SK-N-SH treated with all-trans-retinoic acid at 6 μM for 48 hours (cell line): ENCODE measurements around the gene ARHGAP24.

ENCODE experiments used
- ARNTL ChIP-seq: fragments of 450-650 bp; formaldehyde crosslinking; IDR thresholded peaks from 2 replicates; pipeline ENCODE4 v1.5.0; 2020; ENCODE audit warnings: low read depth, mild to moderate bottlenecking, moderate library complexity, borderline replicate concordance
- BACH2 ChIP-seq: fragments of 250-450 bp; sonication (Bioruptor Pico); IDR thresholded peaks from 2 replicates; pipeline ENCODE4 v1.9.0; 2021; ENCODE audit warnings: mild to moderate bottlenecking, borderline replicate concordance
- CREB5 ChIP-seq: fragments of 250-450 bp; sonication (Bioruptor Pico); IDR thresholded peaks from 2 replicates; pipeline ENCODE4 v1.5.1; 2020; ENCODE audit warnings: low read depth, mild to moderate bottlenecking, moderate library complexity
- GLIS3 ChIP-seq: fragments of 250-450 bp; sonication (Bioruptor Pico); IDR thresholded peaks from 2 replicates; pipeline ENCODE4 v1.5.0; 2020; ENCODE audit warnings: mild to moderate bottlenecking, moderate library complexity
- PATZ1 ChIP-seq: fragments of 250-450 bp; sonication (Bioruptor Pico); IDR thresholded peaks from 2 replicates; pipeline ENCODE4 v1.8.0; 2020; ENCODE audit warnings: mild to moderate bottlenecking, moderate library complexity, borderline replicate concordance
- POU6F1 ChIP-seq: fragments of 250-450 bp; sonication (Bioruptor Pico); IDR thresholded peaks from 2 replicates; pipeline ENCODE4 v1.8.0; 2021; ENCODE audit warnings: low read depth, mild to moderate bottlenecking, moderate library complexity, borderline replicate concordance
- ZC3H10 ChIP-seq: fragments of 250-450 bp; sonication (Bioruptor Pico); IDR thresholded peaks from 2 replicates; pipeline ENCODE4 v1.5.1; 2021; ENCODE audit warnings: mild to moderate bottlenecking, moderate library complexity
- ZFP3 ChIP-seq: fragments of 250-450 bp; sonication (Bioruptor Pico); IDR thresholded peaks from 2 replicates; pipeline ENCODE4 v1.5.0; 2020; ENCODE audit warnings: mild to moderate bottlenecking, moderate library complexity
- ZFP30 ChIP-seq: fragments of 450-650 bp; formaldehyde crosslinking; IDR thresholded peaks from 2 replicates; pipeline ENCODE4 v1.5.0; 2022; ENCODE audit warnings: mild to moderate bottlenecking, moderate library complexity
- ZNF565 ChIP-seq: fragments of 450-650 bp; formaldehyde crosslinking; conservative IDR thresholded peaks from 2 replicates; pipeline ENCODE4 v1.5.0; 2020; ENCODE audit warnings: low read depth, mild to moderate bottlenecking, moderate library complexity
- ZNF8 ChIP-seq: fragments of 450-650 bp; formaldehyde crosslinking; IDR thresholded peaks from 2 replicates; pipeline ENCODE4 v1.5.0; 2020; ENCODE audit warnings: mild to moderate bottlenecking, moderate library complexity

- TF ChIP-seq PATZ1 (no peak), BACH2 (no peak), CREB5 (CRISPR knock-in tag) (no peak), ZNF565 (CRISPR knock-in tag) (no peak), ZNF8 (CRISPR knock-in tag) (no peak), POU6F1 (no peak), ARNTL (CRISPR knock-in tag) (no peak), ZC3H10 (CRISPR knock-in tag) (no peak), GLIS3 (CRISPR knock-in tag) (no peak), ZFP30 (CRISPR knock-in tag) (no peak), ZFP3 (CRISPR knock-in tag) (no peak)
These were observed 436.0 kb downstream of the ARHGAP24 start for GRCh38 chr4:85910985-85911384.
